SK-N-SH treated with all-trans-retinoic acid at 6 μM for 48 hours (cell line): ENCODE measurements around the gene ARFGAP3.

Experiments
- ARNTL ChIP-seq: fragments of 450-650 bp; formaldehyde crosslinking; IDR thresholded peaks from 2 replicates; pipeline ENCODE4 v1.5.0; 2020; ENCODE audit warnings: low read depth, mild to moderate bottlenecking, moderate library complexity, borderline replicate concordance
- BACH2 ChIP-seq: fragments of 250-450 bp; sonication (Bioruptor Pico); IDR thresholded peaks from 2 replicates; pipeline ENCODE4 v1.9.0; 2021; ENCODE audit warnings: mild to moderate bottlenecking, borderline replicate concordance
- CSDC2 ChIP-seq: fragments of 250-450 bp; sonication (Bioruptor Pico); IDR thresholded peaks from 2 replicates; pipeline ENCODE4 v1.5.0; 2020; ENCODE audit warnings: mild to moderate bottlenecking, moderate library complexity
- ESRRG ChIP-seq: fragments of 250-450 bp; sonication (Bioruptor Pico); IDR thresholded peaks from 2 replicates; pipeline ENCODE4 v1.6.1; 2021; ENCODE audit warnings: mild to moderate bottlenecking
- RARB ChIP-seq: fragments of 250-450 bp; sonication (Bioruptor Pico); IDR thresholded peaks from 2 replicates; pipeline ENCODE4 v1.8.0; 2021; ENCODE audit warnings: mild to moderate bottlenecking, moderate library complexity
- ZC3H10 ChIP-seq: fragments of 250-450 bp; sonication (Bioruptor Pico); IDR thresholded peaks from 2 replicates; pipeline ENCODE4 v1.5.1; 2021; ENCODE audit warnings: mild to moderate bottlenecking, moderate library complexity
- ZFP30 ChIP-seq: fragments of 450-650 bp; formaldehyde crosslinking; IDR thresholded peaks from 2 replicates; pipeline ENCODE4 v1.5.0; 2022; ENCODE audit warnings: mild to moderate bottlenecking, moderate library complexity
- ZNF565 ChIP-seq: fragments of 450-650 bp; formaldehyde crosslinking; conservative IDR thresholded peaks from 2 replicates; pipeline ENCODE4 v1.5.0; 2020; ENCODE audit warnings: low read depth, mild to moderate bottlenecking, moderate library complexity
- TF ChIP-seq, protein P1 (sequence below): fragments of 250-450 bp; sonication (Bioruptor Pico); IDR thresholded peaks from 2 replicates; pipeline ENCODE4 v1.5.1; 2020; ENCODE audit warnings: low read depth, mild to moderate bottlenecking, moderate library complexity

DNA sequence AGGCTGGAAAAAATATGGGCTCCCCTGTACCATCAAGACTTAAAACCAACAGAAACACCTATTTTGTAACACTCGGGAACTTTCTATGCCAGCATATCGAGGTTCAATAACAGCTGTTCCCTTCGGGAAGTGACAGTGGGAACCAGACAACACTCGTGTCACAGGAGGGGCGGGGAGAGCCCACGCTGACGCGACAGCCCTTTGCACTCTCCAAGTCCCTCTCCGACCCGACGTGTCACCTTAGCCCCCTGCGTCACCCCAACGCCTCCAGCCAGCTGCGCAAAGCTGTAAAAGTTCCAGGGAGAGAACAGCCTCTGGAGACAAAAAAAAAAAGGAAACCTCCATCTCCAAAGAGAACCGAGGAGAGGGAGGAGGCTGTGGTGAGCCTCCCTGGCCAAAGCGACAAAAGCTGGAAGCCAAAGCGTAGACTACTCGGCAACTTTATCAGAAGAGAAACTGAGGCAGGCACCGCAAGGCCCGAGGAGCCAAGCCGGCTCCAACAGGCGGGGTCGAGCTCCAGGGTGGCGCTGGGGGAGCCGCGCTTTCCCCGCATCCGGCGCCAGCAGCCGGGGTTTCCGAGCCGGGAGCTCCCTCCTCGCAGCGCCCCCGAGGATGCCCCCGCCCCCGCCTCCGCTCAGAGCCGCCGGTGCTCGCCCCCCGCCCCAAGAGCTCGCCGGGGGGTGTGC lies 751 bp downstream of the ARFGAP3 start:
- TF ChIP-seq, protein P1, sequence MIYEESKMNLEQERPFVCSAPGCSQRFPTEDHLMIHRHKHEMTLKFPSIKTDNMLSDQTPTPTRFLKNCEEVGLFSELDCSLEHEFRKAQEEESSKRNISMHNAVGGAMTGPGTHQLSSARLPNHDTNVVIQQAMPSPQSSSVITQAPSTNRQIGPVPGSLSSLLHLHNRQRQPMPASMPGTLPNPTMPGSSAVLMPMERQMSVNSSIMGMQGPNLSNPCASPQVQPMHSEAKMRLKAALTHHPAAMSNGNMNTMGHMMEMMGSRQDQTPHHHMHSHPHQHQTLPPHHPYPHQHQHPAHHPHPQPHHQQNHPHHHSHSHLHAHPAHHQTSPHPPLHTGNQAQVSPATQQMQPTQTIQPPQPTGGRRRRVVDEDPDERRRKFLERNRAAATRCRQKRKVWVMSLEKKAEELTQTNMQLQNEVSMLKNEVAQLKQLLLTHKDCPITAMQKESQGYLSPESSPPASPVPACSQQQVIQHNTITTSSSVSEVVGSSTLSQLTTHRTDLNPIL (CRISPR knock-in tag) = no peak
- TF ChIP-seq BACH2 (no peak), ZC3H10 (CRISPR knock-in tag) (no peak), ARNTL (no peak), RARB (CRISPR knock-in tag) (no peak), ZNF565 (CRISPR knock-in tag) (no peak), CSDC2 (CRISPR knock-in tag) (no peak), ZFP30 (no peak), ESRRG (CRISPR knock-in tag) (no peak)
